Measurements from ENCODE around the gene CTDSP1. TPM values are rescaled to one million over a fixed set of nuclear protein-coding genes. Genes with fewer than 3 reads are reported as not detected.

Gene CTDSP1
- total and polyA plus RNA-seq, 10 donors: 65.6 to 184 (median 135) TPM

DNA sequence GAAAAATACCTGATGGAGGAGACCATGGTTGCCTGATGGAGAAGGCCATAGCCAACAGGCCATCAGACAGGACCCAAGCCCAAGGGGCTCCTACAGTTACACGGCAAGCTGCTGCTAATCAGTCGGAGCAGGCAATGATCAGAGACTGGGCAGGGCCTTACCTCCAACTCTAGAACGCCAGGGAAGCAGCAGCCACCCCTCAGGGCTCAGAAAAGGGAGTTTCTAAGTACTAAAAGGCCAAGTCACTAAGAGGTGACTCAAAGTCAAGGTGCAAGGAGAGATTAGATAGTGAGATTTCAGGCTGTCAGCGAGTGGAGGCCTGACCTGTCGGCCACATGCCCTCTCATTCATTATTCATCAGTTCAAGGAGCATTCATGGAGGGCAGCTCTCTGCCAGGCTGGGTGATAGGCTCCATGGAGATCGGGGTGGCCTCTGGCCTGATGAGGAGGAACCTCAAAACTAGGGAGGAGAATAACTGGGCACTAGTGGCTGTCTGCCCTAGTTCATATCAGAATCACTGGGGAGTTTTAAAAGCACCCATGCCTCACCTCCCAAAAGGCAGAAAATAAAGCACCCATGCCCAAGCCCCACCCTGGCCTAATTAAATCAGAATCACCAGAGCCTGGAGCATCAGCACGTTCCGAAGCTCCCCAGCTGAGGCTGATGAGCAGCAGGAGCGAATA is 22.9 kb downstream of the CTDSP1 start:
- no peak overlapping the region for H3K4me3 ChIP-seq
- no peak for TF ChIP-seq POLR2AphosphoS5 (IDR thresholded peaks at IDR 0.05)
- TF ChIP-seq, protein P1, sequence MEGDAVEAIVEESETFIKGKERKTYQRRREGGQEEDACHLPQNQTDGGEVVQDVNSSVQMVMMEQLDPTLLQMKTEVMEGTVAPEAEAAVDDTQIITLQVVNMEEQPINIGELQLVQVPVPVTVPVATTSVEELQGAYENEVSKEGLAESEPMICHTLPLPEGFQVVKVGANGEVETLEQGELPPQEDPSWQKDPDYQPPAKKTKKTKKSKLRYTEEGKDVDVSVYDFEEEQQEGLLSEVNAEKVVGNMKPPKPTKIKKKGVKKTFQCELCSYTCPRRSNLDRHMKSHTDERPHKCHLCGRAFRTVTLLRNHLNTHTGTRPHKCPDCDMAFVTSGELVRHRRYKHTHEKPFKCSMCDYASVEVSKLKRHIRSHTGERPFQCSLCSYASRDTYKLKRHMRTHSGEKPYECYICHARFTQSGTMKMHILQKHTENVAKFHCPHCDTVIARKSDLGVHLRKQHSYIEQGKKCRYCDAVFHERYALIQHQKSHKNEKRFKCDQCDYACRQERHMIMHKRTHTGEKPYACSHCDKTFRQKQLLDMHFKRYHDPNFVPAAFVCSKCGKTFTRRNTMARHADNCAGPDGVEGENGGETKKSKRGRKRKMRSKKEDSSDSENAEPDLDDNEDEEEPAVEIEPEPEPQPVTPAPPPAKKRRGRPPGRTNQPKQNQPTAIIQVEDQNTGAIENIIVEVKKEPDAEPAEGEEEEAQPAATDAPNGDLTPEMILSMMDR (IDR thresholded peaks at IDR 0.05 in 8 of 11, conservative IDR thresholded peaks at IDR 0.05 in 3 of 11): no peak
- TF ChIP-seq POLR2A (IDR thresholded peaks at IDR 0.05): no peak
- no peak overlapping the region for H3K27ac ChIP-seq
- H3K27me3 ChIP-seq (replicated peaks in 1 of 7): no peaks in the 10 kb centered on the region
- no peaks in the 10 kb centered on the region for H3K36me3 ChIP-seq
- no peaks in the 10 kb centered on the region for H3K4me1 ChIP-seq
- no peak for DNase-seq
- intact Hi-C loops (cut with DNase I; ENCODE audit: low total_unique reads): no loop called here
- H3K9me3 ChIP-seq: no peaks in the 10 kb centered on the region
- 82 to 93% (median 89%) methylated on average over 8 to 9 of the region's 9 CpGs for WGBS, 5 donors

DNA sequence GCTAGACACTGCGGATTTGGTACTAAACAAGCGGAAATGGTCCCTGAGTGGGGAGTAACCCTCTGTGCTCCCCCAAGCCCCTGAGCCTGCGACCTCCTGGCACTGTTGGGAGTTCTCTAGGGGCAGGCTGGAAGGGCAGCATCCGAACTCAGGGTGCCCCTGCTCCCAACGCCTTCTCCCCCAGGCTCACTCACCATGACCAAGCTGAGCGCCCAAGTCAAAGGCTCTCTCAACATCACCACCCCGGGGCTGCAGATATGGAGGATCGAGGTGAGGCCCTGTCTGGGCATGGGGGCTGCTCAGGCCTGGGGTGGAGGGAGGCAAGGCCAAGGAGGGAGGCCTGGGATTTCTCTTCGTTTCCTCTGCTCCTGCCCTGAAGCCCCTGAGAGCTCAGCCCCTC is 23.9 kb downstream of the CTDSP1 start:
- Histone ChIP-seq H3K36me3 (no peaks in the 10 kb centered on the region), H3K4me1 (no peaks in the 10 kb centered on the region), H3K27ac (no peak overlapping the region), H3K9me3 (no peaks in the 10 kb centered on the region), H3K4me3 (no peak overlapping the region), H3K27me3 (replicated peaks in 1 of 7) (no peaks in the 10 kb centered on the region)
- DNase-seq: no peak
- intact Hi-C loops (cut with DNase I; ENCODE audit: low total_unique reads): no loop called here
- TF ChIP-seq POLR2A (IDR thresholded peaks at IDR 0.05): no peak
- TF ChIP-seq POLR2AphosphoS5 (IDR thresholded peaks at IDR 0.05): no peak
- TF ChIP-seq, protein P1 (IDR thresholded peaks at IDR 0.05 in 8 of 11, conservative IDR thresholded peaks at IDR 0.05 in 3 of 11): no peak
- 74 to 92% (median 90%) methylated on average over 5 to 9 of the region's 9 CpGs for WGBS, 5 donors

DNA sequence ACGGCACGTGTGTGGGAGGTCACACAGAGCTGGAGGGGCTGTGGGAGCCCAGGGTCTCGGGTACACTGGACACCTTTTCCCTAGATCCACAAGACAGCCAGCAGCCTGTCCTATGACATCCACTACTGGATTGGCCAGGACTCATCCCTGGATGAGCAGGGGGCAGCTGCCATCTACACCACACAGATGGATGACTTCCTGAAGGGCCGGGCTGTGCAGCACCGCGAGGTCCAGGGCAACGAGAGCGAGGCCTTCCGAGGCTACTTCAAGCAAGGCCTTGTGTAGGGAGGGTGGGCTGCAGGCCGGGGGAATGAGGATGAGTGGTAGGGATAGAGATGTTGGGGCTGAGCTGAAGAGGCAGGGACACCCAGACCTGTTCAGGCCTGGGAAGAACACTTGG is 25.9 kb downstream of the CTDSP1 start:
- no peaks in the 10 kb centered on the region for H3K9me3 ChIP-seq
- WGBS, 5 donors: 69 to 98% (median 79%) methylated on average over 7 to 10 of the region's 10 CpGs
- intact Hi-C loops (cut with DNase I; ENCODE audit: low total_unique reads): no loop called here
- DNase-seq: no peak
- H3K27me3 ChIP-seq (replicated peaks in 1 of 7): no peaks in the 10 kb centered on the region
- TF ChIP-seq POLR2AphosphoS5 (IDR thresholded peaks at IDR 0.05) (no peak), POLR2A (IDR thresholded peaks at IDR 0.05) (no peak)
- TF ChIP-seq, protein P1 (IDR thresholded peaks at IDR 0.05 in 8 of 11, conservative IDR thresholded peaks at IDR 0.05 in 3 of 11): no peak
- no peaks in the 10 kb centered on the region for H3K36me3 ChIP-seq
- H3K27ac ChIP-seq: no peak overlapping the region
- no peak overlapping the region for H3K4me3 ChIP-seq
- no peaks in the 10 kb centered on the region for H3K4me1 ChIP-seq

DNA sequence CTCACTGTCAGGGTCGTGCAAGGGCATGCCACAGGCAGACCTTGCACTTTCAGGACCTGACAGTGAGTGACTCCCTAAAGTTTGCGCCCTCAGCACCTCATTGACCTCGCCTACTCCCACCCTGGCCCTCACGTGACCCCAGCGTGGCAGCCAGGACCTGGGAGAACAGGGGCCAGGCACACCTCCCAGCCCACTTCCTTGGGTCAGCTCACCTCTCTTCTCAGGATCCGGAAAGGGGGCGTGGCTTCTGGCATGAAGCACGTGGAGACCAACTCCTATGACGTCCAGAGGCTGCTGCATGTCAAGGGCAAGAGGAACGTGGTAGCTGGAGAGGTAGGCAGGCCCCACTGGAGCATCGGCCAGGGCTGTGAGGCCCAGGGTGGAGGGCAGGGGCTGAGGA is 28.1 kb downstream of the CTDSP1 start:
- intact Hi-C loops (cut with DNase I; ENCODE audit: low total_unique reads): no loop called here
- H3K4me3 ChIP-seq: no peak overlapping the region
- no peaks in the 10 kb centered on the region for H3K27me3 ChIP-seq (replicated peaks in 1 of 7)
- no peak overlapping the region for H3K27ac ChIP-seq
- H3K4me1 ChIP-seq: no peaks in the 10 kb centered on the region
- WGBS, 5 donors: 59 to 76% (median 75%) methylated on average over 11 of the region's 11 CpGs
- peak; percentile 30 for DNase-seq
- TF ChIP-seq POLR2AphosphoS5 (IDR thresholded peaks at IDR 0.05) (no peak), POLR2A (IDR thresholded peaks at IDR 0.05) (no peak)
- TF ChIP-seq, protein P1 (IDR thresholded peaks at IDR 0.05 in 8 of 11, conservative IDR thresholded peaks at IDR 0.05 in 3 of 11): no peak
- H3K36me3 ChIP-seq: no peaks in the 10 kb centered on the region
- no peaks in the 10 kb centered on the region for H3K9me3 ChIP-seq

Data from spleen (tissue), 11 donors.